Endothelial cell (in vitro differentiated cells): ENCODE measurements around the gene ACSM6. TPM values are rescaled to one million over a fixed set of nuclear protein-coding genes. Genes with fewer than 3 reads are reported as not detected.
A peak's percentile ranks its signal among the peaks of the same experiment; 100 is the strongest.
"Not testable (repeated sequence)": the region's sequence is repeated elsewhere in the genome, so short reads cannot be mapped to it uniquely, and the experiment has no call there.

ENCODE experiments used
- DNase-seq: peaks from one replicate; pipeline ENCODE4 v3.0.0; 2021; ENCODE audit warnings: low spot score
- H3K27ac Mint-ChIP-seq: one replicate; pipeline ENCODE4 v1.8.0; 2021; ENCODE audit warnings: mixed read lengths, inconsistent platforms; ENCODE audit not compliant: unreplicated experiment
- H3K27me3 Mint-ChIP-seq: one replicate; pipeline ENCODE4 v1.8.0; 2021; ENCODE audit warnings: mild to moderate bottlenecking, moderate library complexity, mixed read lengths, inconsistent platforms; ENCODE audit not compliant: unreplicated experiment
- H3K36me3 Mint-ChIP-seq: one replicate; pipeline ENCODE4 v1.8.0; 2021; ENCODE audit warnings: mild to moderate bottlenecking, low read depth, mixed read lengths, inconsistent platforms; ENCODE audit not compliant: unreplicated experiment
- H3K4me1 Mint-ChIP-seq: one replicate; pipeline ENCODE4 v1.8.0; 2021; ENCODE audit warnings: mild to moderate bottlenecking, mixed read lengths, inconsistent platforms; ENCODE audit not compliant: unreplicated experiment
- H3K4me3 Mint-ChIP-seq: one replicate; pipeline ENCODE4 v1.8.0; 2021; ENCODE audit warnings: mild to moderate bottlenecking, mixed read lengths, inconsistent platforms; ENCODE audit not compliant: unreplicated experiment
- H3K9me3 Mint-ChIP-seq: one replicate; pipeline ENCODE4 v1.8.0; 2021; ENCODE audit warnings: mixed read lengths, inconsistent platforms; ENCODE audit not compliant: unreplicated experiment
- total RNA-seq: library from RNA; stranded (reverse); fragmentation: NEBNext Ultra II Directional; extraction: Animal tissue kit (Norgen Biotek cat#: 25700); gene quantifications from one replicate; pipeline ENCODE4 v1.2.1, GENCODE V29; 2021; ENCODE audit not compliant: unreplicated experiment
- TF ChIP-seq, protein P1 (sequence below): fragments of 200-600 bp; sonication (generic); IDR thresholded peaks from one replicate; pipeline ENCODE4 v1.5.0; 2021; ENCODE audit warnings: antibody characterized with exemption; ENCODE audit not compliant: unreplicated experiment

Gene ACSM6
- total RNA-seq, 1 donor from 2014 or later: not detected

DNA sequence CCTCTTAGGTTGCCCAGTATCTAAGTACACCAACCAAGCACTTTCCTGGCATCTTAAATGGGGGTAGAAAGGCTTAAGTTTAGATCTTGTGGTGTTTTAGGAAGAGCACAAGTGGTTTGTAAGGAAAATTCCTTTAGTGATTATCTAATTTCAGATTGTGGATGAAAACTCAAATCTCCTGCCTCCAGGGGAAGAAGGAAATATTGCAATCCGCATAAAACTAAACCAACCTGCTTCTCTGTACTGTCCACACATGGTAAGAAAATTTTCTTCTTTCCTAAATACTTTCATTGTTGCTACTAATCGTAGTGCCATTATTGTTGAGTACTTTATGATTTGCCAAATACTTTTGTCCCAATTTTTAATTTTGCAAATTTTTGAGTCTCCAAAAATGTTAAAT is 31.1 kb downstream of the ACSM6 start:
- no peak overlapping the region for H3K4me3 Mint-ChIP-seq
- no peaks in the 10 kb centered on the region for H3K36me3 Mint-ChIP-seq
- peaks cover 9% of the 10 kb centered on the region for H3K4me1 Mint-ChIP-seq

DNA sequence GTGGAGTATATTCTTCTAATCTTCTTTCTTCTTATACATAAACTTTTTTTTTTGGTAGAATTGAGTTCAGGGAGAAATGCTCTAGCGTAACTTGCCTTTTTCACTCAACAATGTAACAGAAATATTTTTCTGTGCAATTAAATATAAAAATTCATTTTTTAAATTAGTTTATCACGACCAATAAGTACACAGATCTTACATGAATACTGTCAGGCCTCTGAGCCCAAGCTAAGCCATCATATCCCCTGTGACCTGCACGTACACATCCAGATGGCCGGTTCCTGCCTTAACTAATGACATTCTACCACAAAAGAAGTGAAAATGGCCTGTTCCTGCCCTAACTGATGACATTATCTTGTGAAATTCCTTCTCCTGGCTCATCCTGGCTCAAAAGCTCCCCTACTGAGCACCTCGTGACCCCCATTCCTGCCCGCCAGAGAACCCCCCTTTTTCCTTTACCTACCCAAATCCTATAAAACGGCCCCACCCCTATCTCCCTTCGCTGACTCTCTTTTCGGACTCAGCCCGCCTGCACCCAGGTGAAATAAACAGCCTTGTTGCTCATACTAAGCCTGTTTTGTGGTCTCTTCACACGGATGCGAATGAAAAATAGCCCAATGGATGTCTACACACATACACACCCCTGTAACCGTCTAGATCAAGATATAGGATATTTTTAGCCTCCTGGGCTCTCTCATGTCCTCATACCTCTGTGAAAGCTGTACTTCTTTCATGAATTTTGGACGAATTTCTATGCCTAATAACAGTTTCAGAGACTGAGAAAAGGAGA is 35.1 kb downstream of the ACSM6 start:
- H3K36me3 Mint-ChIP-seq, H3K9me3 Mint-ChIP-seq, H3K27me3 Mint-ChIP-seq, DNase-seq: not testable (repeated sequence)
- H3K4me1 Mint-ChIP-seq: peaks cover 22% of the 10 kb centered on the region
- peak overlapping the region; percentile 21 for H3K27ac Mint-ChIP-seq
- H3K4me3 Mint-ChIP-seq: peak overlapping the region; percentile 23

More for the DNA sequence above, 31.1 kb downstream of the ACSM6 start:
- no peak overlapping the region for H3K27ac Mint-ChIP-seq
- TF ChIP-seq, protein P1, sequence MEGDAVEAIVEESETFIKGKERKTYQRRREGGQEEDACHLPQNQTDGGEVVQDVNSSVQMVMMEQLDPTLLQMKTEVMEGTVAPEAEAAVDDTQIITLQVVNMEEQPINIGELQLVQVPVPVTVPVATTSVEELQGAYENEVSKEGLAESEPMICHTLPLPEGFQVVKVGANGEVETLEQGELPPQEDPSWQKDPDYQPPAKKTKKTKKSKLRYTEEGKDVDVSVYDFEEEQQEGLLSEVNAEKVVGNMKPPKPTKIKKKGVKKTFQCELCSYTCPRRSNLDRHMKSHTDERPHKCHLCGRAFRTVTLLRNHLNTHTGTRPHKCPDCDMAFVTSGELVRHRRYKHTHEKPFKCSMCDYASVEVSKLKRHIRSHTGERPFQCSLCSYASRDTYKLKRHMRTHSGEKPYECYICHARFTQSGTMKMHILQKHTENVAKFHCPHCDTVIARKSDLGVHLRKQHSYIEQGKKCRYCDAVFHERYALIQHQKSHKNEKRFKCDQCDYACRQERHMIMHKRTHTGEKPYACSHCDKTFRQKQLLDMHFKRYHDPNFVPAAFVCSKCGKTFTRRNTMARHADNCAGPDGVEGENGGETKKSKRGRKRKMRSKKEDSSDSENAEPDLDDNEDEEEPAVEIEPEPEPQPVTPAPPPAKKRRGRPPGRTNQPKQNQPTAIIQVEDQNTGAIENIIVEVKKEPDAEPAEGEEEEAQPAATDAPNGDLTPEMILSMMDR: no peak
- H3K9me3 Mint-ChIP-seq: no peaks in the 10 kb centered on the region
- H3K27me3 Mint-ChIP-seq: peaks cover 2% of the 10 kb centered on the region
- no peak for DNase-seq

DNA sequence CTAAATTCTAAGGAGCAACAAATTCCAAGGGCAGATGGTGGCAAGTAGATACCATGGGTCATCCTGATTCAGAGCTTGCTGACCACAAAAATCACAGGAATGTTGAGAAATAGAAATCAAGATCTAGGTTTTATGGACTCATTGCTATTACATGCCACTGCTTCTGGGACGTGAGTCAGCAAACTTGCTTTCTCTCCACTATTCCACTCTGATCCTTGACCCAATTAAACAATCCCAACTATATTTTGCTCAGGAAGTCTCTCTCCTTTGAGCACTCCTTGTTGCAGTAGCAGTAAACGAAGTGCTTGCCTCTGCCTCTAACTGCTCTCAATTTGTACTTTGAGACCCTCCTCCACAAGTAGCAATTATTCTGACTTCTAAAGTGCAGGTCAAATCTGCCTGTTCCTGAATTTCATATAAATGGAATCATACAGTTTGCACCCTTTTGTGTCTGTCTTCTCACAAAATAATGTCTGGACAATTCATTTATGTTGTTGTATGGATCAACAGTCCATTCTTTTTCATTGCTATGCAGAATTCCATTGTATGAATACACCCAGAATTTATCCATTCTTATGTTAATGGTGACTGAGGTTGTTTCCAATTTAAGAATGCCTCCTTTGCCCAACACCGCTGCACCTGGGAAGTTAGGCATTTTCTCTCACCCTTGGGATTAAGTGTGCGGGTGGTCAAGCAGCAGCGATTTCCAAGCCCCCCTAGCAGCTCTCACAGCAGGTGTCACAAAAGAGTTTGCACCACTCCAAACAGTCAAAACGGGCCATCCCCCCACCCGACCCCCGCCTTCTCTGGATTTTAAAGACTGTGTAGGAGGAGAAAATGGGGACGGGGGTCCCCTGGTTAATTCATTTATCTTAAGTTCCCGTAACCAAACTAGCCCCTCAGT is 35.9 kb downstream of the ACSM6 start:
- Mint-ChIP-seq H3K4me3 (peak overlapping the region; percentile 98), H3K27me3 (peaks cover 3% of the 10 kb centered on the region), H3K9me3 (no peaks in the 10 kb centered on the region), H3K4me1 (peaks cover 22% of the 10 kb centered on the region), H3K36me3 (peaks cover 9% of the 10 kb centered on the region), H3K27ac (peak overlapping the region; percentile 19)
- TF ChIP-seq, protein P1: no peak
- DNase-seq: no peak

DNA sequence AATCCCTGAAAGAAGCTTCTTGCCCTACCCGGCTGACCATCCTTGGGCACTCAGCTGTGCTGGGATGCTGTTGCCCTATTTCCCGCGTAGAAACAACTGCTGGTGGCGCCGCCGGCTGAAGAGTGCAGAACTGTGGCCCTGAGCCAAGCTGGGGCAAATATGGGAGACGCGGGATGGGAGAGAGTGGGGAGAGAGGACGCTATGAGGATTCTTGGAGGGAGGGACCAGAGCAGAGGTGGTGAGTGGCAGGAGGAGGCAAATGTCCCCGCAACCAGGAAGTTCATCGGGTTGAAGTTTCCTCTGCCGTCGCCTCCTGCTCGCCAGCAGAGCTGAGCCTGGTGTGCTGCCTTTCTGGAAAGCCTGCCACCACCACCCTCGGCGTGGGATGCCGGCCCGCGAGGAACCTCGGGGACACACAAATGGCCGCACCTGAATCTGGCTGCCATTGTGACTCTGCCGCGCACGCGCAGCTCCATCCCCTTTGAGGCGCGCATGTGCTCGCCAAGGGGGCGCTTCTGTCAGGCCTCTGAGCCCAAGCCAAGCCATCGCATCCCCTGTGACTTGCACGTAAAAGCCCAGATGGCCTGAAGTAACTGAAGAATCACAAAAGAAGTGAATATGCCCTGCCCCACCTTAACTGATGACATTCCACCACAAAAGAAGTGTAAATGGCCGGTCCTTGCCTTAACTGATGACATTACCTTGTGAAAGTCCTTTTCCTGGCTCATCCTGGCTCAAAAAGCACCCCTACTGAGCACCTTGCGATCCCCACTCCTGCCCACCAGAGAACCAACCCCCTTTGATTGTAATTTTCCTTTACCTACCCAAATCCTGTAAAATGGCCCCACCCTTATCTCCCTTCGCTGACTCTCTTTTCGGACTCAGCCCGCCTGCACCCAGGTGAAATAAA is 36.9 kb downstream of the ACSM6 start:
- DNase-seq: peak; percentile 63
- H3K27me3 Mint-ChIP-seq, H3K9me3 Mint-ChIP-seq: not testable (repeated sequence)
- peak overlapping the region; percentile 98 for H3K4me3 Mint-ChIP-seq
- peaks cover 13% of the 10 kb centered on the region for H3K36me3 Mint-ChIP-seq
- H3K27ac Mint-ChIP-seq: peak overlapping the region; percentile 45
- H3K4me1 Mint-ChIP-seq: peaks cover 22% of the 10 kb centered on the region

DNA sequence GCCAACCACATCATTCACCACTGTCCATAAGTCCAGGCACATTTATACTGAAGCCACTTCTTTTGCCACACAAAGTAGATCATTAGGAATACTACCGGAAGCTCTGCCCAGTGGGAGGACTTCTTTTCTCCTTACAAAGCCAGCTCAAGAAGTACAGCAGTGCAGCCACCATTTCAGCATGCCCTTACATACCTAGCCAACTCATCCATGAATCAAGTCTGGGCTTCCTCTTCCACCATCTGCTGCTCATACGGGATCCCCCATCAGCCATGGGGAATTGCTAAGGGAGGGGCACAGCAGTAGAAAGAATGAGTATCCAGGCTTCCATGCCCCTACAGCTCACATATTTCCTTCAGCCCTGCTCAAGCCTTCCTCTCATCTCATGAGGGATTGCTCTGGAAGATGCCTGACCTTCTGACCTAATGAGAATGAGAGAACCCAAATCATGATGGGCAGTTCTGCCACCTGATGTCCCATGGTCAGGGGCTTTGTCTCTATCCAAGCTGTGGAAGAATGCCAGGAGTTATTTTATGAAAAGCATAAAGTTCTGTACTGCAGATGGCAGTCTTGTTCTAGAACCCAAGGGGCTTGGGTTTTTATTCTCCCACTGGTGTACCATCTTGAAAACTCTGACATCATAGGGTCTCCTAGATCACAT is 39.5 kb downstream of the ACSM6 start:
- peaks cover 18% of the 10 kb centered on the region for H3K36me3 Mint-ChIP-seq
- no peaks in the 10 kb centered on the region for H3K9me3 Mint-ChIP-seq
- peak overlapping the region; percentile 26 for H3K4me3 Mint-ChIP-seq
- peaks cover 1% of the 10 kb centered on the region for H3K27me3 Mint-ChIP-seq
- peaks cover 22% of the 10 kb centered on the region for H3K4me1 Mint-ChIP-seq
- H3K27ac Mint-ChIP-seq: no peak overlapping the region
- TF ChIP-seq, protein P1: no peak
- no peak for DNase-seq
